GM13976 (cell line): Measurements from ENCODE around the gene IFIT2.

Experiments used
- DNase-seq: peaks from one replicate; pipeline ENCODE4 v3.0.0; 2012; ENCODE audit warnings: low spot score
- in situ Hi-C: fragments of 300-500 bp; cut with MboI; formaldehyde crosslinking; loops from one replicate; pipeline ENCODE4 v1.12.0; 2022; ENCODE audit warnings: low sequenced_read_pairs, mixed read lengths, inconsistent platforms; ENCODE audit not compliant: unreplicated experiment
- TF ChIP-seq, protein P1 (sequence below): IDR thresholded peaks from 2 replicates; pipeline ENCODE4 v1.5.1; 2012; ENCODE audit warnings: borderline replicate concordance, mild to moderate bottlenecking; ENCODE audit not compliant: insufficient read depth; ENCODE audit errors: extremely low read depth, missing control alignments, control extremely low read depth

The IFIT2 gene

DNA sequence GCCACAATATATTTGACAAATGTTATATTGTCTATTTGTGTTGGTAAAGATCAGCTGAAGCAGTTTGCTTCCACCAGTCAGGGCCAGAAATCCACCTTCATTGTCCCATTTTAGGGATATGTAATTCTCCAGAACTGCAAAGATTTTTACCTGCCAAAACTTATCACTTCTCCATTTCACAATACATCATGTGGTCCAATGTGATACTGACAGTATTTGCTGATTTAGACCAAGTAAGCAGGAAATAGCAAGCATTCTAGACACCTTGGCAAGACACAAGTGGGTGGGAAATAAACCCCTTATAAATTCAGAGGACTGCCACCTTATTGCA, 31.7 kb upstream of the IFIT2 start:
- in situ Hi-C loops: loop anchor here (10.0 kb wide), 1 partner anchor 115 kb away; no protein-coding TSS in a partner anchor
- no peak for DNase-seq
- TF ChIP-seq, protein P1, sequence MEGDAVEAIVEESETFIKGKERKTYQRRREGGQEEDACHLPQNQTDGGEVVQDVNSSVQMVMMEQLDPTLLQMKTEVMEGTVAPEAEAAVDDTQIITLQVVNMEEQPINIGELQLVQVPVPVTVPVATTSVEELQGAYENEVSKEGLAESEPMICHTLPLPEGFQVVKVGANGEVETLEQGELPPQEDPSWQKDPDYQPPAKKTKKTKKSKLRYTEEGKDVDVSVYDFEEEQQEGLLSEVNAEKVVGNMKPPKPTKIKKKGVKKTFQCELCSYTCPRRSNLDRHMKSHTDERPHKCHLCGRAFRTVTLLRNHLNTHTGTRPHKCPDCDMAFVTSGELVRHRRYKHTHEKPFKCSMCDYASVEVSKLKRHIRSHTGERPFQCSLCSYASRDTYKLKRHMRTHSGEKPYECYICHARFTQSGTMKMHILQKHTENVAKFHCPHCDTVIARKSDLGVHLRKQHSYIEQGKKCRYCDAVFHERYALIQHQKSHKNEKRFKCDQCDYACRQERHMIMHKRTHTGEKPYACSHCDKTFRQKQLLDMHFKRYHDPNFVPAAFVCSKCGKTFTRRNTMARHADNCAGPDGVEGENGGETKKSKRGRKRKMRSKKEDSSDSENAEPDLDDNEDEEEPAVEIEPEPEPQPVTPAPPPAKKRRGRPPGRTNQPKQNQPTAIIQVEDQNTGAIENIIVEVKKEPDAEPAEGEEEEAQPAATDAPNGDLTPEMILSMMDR: no peak

- DNase-seq: no peak
- in situ Hi-C loops: loop anchor here (10.0 kb wide), 1 partner anchor 113 kb away; no protein-coding TSS in a partner anchor
- TF ChIP-seq, protein P1: no peak
Measured at GRCh38 chr10:89271532-89271931, 30.3 kb upstream of the IFIT2 start.

DNA sequence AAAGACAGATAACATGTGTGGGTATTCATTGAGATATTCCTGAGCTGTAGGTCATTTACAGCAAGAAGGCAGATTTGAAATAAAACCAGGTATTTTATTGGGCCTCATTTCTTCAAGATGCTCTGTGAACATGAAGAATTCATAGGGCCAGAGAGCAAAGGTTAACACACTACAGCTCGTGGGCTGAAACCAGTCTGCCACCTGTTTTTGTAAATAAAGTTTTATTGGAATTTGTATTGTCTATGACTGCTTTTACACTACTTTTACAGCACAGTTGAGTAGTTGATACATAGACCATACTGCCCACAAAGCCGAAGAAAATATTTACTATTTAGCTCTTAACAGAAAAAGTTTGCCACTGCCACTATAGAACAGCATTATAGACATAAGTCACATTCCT, 28.2 kb upstream of the IFIT2 start:
- TF ChIP-seq, protein P1: no peak
- no peak for DNase-seq
- in situ Hi-C loops: loop anchor here (10.0 kb wide), 1 partner anchor 111 kb away; no protein-coding TSS in a partner anchor

- in situ Hi-C loops: loop anchor here (10.0 kb wide), 1 partner anchor 110 kb away; no protein-coding TSS in a partner anchor
- DNase-seq: no peak
Measured at GRCh38 chr10:89274928-89275327, 26.9 kb upstream of the IFIT2 start.

DNA sequence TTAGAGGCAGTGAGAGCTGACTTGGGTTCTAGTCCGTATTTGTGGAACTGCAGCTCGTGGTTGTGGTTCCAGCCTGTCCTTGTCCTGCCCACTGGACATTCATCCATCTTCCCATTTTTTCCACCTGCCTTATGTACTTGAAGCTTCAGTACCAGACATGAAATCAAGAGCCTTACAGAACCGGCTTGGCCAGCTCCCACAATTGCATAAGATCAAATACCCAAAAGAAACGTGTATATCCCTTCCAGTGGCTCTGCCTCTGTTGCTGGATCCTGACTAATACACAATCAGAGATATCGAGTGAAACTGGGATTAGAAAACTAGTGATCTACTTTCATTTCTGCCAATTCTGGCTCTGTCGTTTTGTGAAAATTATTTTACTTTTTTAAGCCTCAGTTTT, 26.5 kb upstream of the IFIT2 start:
- TF ChIP-seq, protein P1: no peak
- no peak for DNase-seq
- in situ Hi-C loops: loop anchor here (10.0 kb wide), 1 partner anchor 109 kb away; no protein-coding TSS in a partner anchor

More at GRCh38 chr10:89274928-89275327, 26.9 kb upstream of the IFIT2 start:
- TF ChIP-seq, protein P1: no peak

DNA sequence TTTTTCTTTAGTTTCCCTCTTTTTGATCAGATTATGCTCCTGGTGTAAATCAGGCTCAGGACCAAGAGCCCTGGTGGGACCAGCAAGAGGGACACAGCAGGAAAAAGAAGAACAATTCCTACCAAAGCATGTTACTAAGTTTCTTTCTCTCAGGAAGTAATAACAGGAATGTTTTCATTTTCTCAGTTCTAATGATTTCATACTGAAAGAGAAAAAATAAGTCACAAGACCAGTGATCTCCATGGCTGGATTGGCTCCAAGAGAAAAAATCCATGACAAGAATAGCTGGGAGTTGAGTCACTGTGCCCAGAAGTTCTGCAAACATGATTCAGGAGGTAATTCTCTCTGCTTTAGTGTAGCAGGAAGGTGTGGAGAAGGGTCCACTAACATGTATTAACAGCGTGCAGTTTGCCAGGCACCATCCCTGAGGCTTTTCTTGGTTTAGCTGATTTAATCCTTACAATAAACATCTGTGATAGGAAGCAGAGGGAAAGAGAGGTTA, 23.8 kb upstream of the IFIT2 start:
- no peak for DNase-seq
- in situ Hi-C loops: loop anchor here (10.0 kb wide), 1 partner anchor 107 kb away; no protein-coding TSS in a partner anchor

More for the DNA sequence above, 23.8 kb upstream of the IFIT2 start:
- TF ChIP-seq, protein P1: no peak
